Dendritic cell treated with granulocyte-macrophage colony-stimulating factor and Interleukin-4, amounts not matched to agents 40 ng/mL and 50 ng/mL, for 4 days (primary cell): Measurements from ENCODE around the gene UPF1.
A peak's percentile ranks its signal among the peaks of the same experiment; 100 is the strongest.

Source experiments
- H3K27ac Mint-ChIP-seq: one replicate; pipeline ENCODE4 v1.8.0; 2022; ENCODE audit warnings: mild to moderate bottlenecking, mixed read lengths
- H3K27me3 Mint-ChIP-seq: one replicate; pipeline ENCODE4 v1.8.0; 2022; ENCODE audit warnings: mild to moderate bottlenecking, mixed read lengths
- H3K36me3 Mint-ChIP-seq: one replicate; pipeline ENCODE4 v1.8.0; 2022; ENCODE audit warnings: low read depth, mixed read lengths
- H3K4me1 Mint-ChIP-seq: one replicate; pipeline ENCODE4 v1.8.0; 2022; ENCODE audit warnings: low read depth, mixed read lengths
- H3K4me3 Mint-ChIP-seq: one replicate; pipeline ENCODE4 v1.8.0; 2022; ENCODE audit warnings: mild to moderate bottlenecking, moderate library complexity, mixed read lengths
- H3K9me3 Mint-ChIP-seq: one replicate; pipeline ENCODE4 v1.8.0; 2022; ENCODE audit warnings: mixed read lengths
- intact Hi-C: fragments of 100-400 bp; cut with micrococcal nuclease; formaldehyde crosslinking; loops from one replicate; pipeline ENCODE4 v1.15.0; 2022

UPF1 gene

GRCh38 chr19:18839465-18840287, 7.9 kb downstream of the UPF1 start:
- H3K4me1 Mint-ChIP-seq = peaks cover 92% of the 10 kb centered on the region
- intact Hi-C loops = no loop called here
- no peaks in the 10 kb centered on the region for H3K9me3 Mint-ChIP-seq
- no peak overlapping the region for H3K4me3 Mint-ChIP-seq
- H3K27ac Mint-ChIP-seq = no peak overlapping the region
- no peaks in the 10 kb centered on the region for H3K27me3 Mint-ChIP-seq
- H3K36me3 Mint-ChIP-seq = peaks cover 68% of the 10 kb centered on the region

DNA sequence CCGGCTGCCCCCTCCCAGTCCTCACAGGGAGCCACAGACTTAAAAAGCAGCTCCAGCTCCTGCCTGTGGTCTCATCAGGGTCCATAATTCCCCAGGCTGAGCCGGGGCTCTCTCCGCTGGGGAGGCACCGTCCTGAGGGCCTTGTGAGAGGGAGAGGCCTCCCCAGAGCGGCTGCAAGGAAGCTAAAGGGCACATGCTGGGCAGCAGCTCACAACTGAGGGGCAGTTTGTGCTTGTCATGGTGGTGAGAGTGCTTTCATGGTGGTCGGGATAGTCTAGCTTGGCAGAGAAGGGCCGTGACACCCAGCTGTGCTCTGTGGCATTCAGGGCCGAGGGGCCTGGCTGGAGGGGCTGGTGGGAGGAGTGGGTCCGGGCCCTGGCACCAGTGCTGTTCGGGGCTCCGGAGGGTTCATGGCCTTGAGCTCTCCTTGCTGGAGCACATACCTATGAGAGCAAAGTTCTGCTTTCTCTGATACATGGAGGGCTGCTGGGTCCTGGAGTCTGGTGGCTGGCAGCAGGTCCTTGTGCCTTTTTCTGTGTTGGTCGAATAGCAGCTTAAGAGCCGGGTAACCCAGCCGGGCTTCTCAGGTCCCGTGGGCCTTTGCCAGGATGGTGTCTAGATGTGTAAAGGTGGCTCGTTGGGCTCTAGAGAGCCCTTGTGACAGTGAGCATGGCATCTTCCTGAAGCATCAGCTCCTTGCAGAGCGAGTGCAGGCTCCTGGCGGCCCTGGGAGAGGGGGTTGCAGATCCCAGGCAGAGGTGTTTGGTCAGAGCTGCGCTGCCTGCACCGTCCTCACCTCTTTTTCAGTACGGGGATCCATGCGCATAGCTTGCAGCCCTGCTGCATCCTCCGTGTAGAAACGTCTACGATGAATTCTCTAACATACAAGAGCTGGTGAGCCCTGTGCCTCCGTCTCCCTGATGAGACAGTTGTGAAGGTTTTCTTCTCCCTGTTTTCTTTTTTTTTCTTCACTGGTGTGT, 8.8 kb downstream of the UPF1 start:
- peaks cover 92% of the 10 kb centered on the region for H3K4me1 Mint-ChIP-seq
- intact Hi-C loops = no loop called here

DNA sequence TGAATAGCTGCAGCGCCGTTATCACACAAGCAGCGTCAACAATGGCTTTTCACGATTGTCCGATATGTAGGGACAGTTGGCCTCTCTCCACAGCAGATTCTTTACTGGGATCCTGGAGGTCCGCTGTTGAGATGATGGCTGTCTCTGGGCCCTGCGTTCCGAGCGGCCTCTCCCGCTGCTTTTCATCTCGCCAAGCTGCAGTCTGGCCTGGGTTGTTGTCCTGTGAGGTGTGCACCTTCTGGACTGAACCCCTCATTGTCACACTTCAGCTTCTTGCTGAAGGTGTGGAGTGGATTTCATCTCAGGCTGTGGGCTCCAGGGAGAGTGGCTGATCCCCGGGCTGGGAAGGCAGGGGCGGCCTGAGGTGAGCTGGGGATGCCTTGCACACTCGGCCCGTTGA, 9.6 kb downstream of the UPF1 start:
- H3K4me1 Mint-ChIP-seq = peaks cover 92% of the 10 kb centered on the region
- H3K36me3 Mint-ChIP-seq = peaks cover 68% of the 10 kb centered on the region
- intact Hi-C loops = no loop called here
- no peaks in the 10 kb centered on the region for H3K9me3 Mint-ChIP-seq
- H3K4me3 Mint-ChIP-seq = no peak overlapping the region
- H3K27ac Mint-ChIP-seq = no peak overlapping the region
- no peaks in the 10 kb centered on the region for H3K27me3 Mint-ChIP-seq

More for the DNA sequence above, 8.8 kb downstream of the UPF1 start:
- peaks cover 68% of the 10 kb centered on the region for H3K36me3 Mint-ChIP-seq
- no peak overlapping the region for H3K27ac Mint-ChIP-seq
- H3K27me3 Mint-ChIP-seq = no peaks in the 10 kb centered on the region
- H3K9me3 Mint-ChIP-seq = no peaks in the 10 kb centered on the region
- H3K4me3 Mint-ChIP-seq = no peak overlapping the region

- Mint-ChIP-seq H3K27me3 (no peaks in the 10 kb centered on the region), H3K27ac (peak overlapping the region; percentile 1), H3K36me3 (peaks cover 66% of the 10 kb centered on the region), H3K4me1 (peaks cover 92% of the 10 kb centered on the region), H3K4me3 (no peak overlapping the region), H3K9me3 (no peaks in the 10 kb centered on the region)
- intact Hi-C loops = no loop called here
Observed at GRCh38 chr19:18842166-18842565, 10.4 kb downstream of the UPF1 start.

DNA sequence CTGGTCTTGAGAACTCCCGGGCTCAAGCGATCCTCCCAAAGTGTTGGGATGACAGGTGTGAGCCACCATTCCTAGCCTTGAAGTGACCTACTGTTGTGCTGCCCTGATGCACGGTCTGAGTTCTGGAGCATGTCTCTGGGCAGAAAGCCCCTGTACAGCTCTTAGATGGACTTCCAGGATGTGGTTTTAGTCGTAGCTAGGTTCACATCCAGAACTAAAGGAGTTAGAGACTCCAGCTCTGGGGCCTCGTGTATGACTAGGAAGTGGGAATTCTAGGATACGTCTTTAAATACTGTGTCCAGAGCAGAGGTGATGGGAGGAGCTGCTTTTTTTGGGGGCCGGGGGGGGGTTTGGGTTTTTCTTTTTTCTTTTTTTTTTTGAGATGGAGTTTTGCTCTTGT, 12.2 kb downstream of the UPF1 start:
- Mint-ChIP-seq H3K27me3 (no peaks in the 10 kb centered on the region), H3K36me3 (peaks cover 65% of the 10 kb centered on the region), H3K4me1 (peaks cover 95% of the 10 kb centered on the region), H3K9me3 (no peaks in the 10 kb centered on the region), H3K27ac (no peak overlapping the region), H3K4me3 (no peak overlapping the region)
- intact Hi-C loops = no loop called here

DNA sequence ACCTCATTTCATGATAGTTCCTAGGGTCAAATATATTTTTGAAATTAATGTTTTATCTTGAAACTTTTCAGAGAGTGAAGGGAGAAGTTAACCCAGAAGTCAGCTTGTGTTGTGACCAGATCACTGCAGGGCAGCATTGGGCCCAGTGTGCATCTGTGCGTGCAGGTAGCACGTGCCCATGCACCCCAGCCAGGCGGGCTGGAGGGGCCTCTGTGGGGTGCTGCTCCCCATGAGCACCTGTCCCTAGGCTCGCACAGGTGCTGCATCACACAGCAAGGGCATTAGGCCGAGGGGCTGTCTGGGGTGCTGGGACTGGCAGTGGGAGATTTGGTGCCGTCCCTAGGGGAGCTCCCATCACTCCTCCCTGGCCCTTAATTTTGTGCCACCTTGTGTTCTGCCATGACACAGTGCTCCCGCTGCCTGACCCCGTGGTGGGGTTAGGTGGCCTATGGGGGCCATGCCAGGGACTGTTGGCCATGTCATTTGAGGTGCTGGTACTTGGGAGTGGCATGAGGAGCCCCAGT, 13.1 kb downstream of the UPF1 start:
- Mint-ChIP-seq H3K4me3 (no peak overlapping the region), H3K4me1 (peaks cover 95% of the 10 kb centered on the region), H3K9me3 (no peaks in the 10 kb centered on the region), H3K27me3 (no peaks in the 10 kb centered on the region), H3K36me3 (peaks cover 65% of the 10 kb centered on the region), H3K27ac (no peak overlapping the region)
- intact Hi-C loops = loop anchor here (5.0 kb wide), 2 partner anchors 258 to 393 kb away; partner anchors contain the start of gene REX1BD

DNA sequence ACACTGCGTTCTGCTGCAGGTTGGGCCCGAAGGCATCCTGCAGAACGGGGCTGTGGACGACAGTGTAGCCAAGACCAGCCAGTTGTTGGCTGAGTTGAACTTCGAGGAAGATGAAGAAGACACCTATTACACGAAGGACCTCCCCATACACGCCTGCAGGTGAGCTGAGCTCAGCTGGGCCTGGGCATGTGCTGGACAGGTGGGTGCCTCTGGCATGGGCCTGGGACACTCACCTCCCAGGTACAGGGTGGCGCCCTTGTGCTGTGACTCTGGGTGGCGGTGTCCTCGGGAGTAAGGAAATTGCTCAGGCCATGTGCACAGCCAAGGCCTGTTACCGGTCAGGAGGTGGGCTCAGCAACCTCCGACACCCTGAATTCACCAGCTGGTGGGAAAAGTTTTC, 14.2 kb downstream of the UPF1 start:
- intact Hi-C loops = loop anchor here (5.0 kb wide), 2 partner anchors 259 to 394 kb away; partner anchors contain the start of gene REX1BD

GRCh38 chr19:18846862-18847548, 15.2 kb downstream of the UPF1 start:
- intact Hi-C loops = loop anchor here (5.0 kb wide), 2 partner anchors 260 to 395 kb away; partner anchors contain the start of gene REX1BD
- Mint-ChIP-seq H3K27me3 (no peaks in the 10 kb centered on the region), H3K4me1 (peaks cover 88% of the 10 kb centered on the region), H3K4me3 (no peak overlapping the region), H3K36me3 (peaks cover 79% of the 10 kb centered on the region), H3K27ac (peak overlapping the region; percentile 90), H3K9me3 (no peaks in the 10 kb centered on the region)

More for the DNA sequence above, 14.2 kb downstream of the UPF1 start:
- peak overlapping the region; percentile 31 for H3K27ac Mint-ChIP-seq
- H3K27me3 Mint-ChIP-seq = no peaks in the 10 kb centered on the region
- peaks cover 95% of the 10 kb centered on the region for H3K4me1 Mint-ChIP-seq
- peaks cover 74% of the 10 kb centered on the region for H3K36me3 Mint-ChIP-seq
- no peaks in the 10 kb centered on the region for H3K9me3 Mint-ChIP-seq
- H3K4me3 Mint-ChIP-seq = no peak overlapping the region

DNA sequence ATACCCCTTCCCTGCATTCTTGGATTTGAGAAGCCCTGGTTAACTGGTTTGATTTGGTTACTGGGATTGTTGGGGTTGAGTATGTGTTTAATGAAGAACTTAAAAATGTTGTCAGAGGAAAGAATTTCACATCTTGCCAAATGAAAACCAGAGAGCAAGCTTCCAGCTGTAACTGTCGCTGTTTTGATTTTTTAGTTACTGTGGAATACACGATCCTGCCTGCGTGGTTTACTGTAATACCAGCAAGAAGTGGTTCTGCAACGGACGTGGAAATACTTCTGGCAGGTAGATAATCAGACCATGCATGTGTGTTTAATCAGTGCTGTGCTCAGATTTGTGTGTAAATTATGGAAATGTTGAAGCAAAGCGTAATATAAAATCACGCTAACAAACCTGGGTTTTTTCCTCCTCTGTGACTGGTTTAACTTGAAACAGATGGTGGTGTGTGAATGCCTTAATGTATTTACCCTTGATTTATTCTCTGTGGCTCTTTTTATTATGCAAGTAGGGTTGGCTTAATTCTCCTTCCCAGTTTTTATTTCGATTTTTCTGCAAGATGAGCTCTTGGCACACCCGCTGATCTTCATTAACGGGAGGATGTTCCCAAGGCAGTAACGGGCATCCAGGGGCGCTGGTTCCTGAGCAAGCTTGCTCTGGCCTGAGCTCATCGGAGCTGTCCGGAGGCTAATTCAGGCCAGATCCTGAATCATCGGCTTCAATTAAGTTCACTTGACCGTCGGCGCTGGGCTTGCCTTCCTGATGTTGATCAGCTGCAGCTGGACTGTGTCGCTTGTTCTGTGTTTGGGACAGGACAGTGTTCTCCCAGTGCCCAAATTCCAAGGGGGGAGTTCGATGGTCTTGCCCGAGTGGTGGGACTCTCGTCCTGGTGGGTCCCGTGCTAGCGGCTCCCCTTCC, 16.0 kb downstream of the UPF1 start:
- Mint-ChIP-seq H3K4me1 (peaks cover 83% of the 10 kb centered on the region), H3K9me3 (no peaks in the 10 kb centered on the region), H3K27me3 (no peaks in the 10 kb centered on the region), H3K36me3 (peaks cover 87% of the 10 kb centered on the region), H3K4me3 (peak overlapping the region; percentile 59), H3K27ac (peak overlapping the region; percentile 90)
- intact Hi-C loops = loop anchor here (2.0 to 5.0 kb wide), 3 partner anchors 15 to 396 kb away; partner anchors contain the start of gene REX1BD

- Mint-ChIP-seq H3K4me3 (peak overlapping the region; percentile 59), H3K9me3 (no peaks in the 10 kb centered on the region), H3K36me3 (peaks cover 92% of the 10 kb centered on the region), H3K27ac (peak overlapping the region; percentile 90), H3K27me3 (no peaks in the 10 kb centered on the region), H3K4me1 (peaks cover 71% of the 10 kb centered on the region)
- intact Hi-C loops = loop anchor here (2.0 to 5.0 kb wide), 3 partner anchors 16 to 397 kb away; partner anchors contain the start of gene REX1BD
Observed at GRCh38 chr19:18848878-18849661, 17.3 kb downstream of the UPF1 start.

DNA sequence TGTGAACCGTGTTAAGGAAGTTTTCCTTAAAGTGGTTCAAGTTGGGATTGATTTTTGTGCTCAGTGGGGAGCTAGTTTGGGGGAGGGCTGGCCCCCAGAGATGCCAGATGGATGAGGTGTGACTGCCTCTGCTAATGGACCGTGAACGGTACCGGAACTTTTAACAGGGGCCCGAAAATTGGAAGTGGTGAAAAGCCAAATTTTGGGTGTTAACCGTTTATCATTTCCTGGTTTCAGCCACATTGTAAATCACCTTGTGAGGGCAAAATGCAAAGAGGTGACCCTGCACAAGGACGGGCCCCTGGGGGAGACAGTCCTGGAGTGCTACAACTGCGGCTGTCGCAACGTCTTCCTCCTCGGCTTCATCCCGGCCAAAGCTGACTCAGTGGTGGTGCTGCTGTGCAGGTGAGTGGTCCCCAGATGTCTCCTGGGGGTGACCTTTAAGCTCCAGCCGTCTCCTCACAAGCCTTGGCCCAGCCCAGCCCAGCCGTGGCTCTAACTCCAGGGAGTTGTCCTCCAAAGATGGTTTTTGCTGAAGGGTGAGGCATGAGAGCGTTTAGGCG, 18.2 kb downstream of the UPF1 start:
- Mint-ChIP-seq H3K27ac (peak overlapping the region; percentile 90), H3K27me3 (no peaks in the 10 kb centered on the region), H3K4me1 (peaks cover 63% of the 10 kb centered on the region), H3K9me3 (no peaks in the 10 kb centered on the region), H3K4me3 (peak overlapping the region; percentile 11), H3K36me3 (peaks cover 97% of the 10 kb centered on the region)
- intact Hi-C loops = loop anchor here (2.0 to 5.0 kb wide), 3 partner anchors 17 to 398 kb away; partner anchors contain the start of gene REX1BD
